ENCODE measurements around the gene TPM4. TPM values are rescaled to one million over a fixed set of nuclear protein-coding genes. Genes with fewer than 3 reads are reported as not detected.

TPM4 gene
- total RNA-seq, 1 experiment from 2014 or later, result 76.7 TPM

DNA sequence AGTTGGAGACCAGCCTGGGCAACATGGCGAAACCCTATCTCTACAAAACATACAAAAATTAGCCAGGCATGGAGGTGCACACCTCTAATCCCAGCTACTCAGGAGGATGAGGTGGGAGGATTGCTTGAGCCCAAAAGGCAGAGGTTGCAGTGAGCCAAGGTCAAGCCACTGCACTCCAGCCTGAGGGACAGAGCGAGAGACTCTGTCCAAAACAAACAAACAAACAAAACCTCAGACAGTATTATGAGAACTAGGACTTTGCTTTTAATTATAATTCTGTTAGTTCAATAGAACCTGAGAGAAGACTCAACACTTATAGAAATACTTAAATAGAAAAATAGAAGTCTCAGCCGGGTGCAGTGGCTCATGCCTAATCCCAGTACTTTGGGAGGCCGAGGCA, 31.1 kb upstream of the TPM4 start:
- no peak overlapping the region for H3K9ac ChIP-seq (ENCODE audit: low read length)
- H4K20me1 ChIP-seq (ENCODE audit: insufficient read depth, low read depth, low read length), result no peaks in the 10 kb centered on the region

DNA sequence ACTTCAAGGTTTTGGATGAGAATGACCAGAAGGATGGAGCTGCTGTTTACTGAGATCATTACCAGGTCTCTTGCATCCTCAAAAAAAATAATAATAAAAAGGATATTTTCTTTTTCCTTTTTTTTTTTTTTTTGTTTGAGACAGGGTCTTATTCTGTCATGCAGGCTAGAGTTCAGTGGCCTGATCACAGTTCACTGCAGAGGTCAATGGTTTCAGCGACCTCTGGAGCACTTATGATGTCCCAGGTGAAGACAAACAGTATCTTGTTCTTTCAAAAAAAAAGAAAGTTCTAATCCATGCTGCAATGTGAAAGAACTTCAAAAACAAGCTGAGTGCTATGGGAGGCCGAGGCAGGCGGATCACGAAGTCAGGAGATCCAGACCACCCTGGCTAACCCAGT, 30.4 kb upstream of the TPM4 start:
- H3K4me2 ChIP-seq (ENCODE audit: low read depth, low read length, poor library complexity, severe bottlenecking), result no peak overlapping the region
- no peaks in the 10 kb centered on the region for H3K9me2 ChIP-seq (replicated peaks; ENCODE audit: insufficient read depth, low read length)
- no peak overlapping the region for H3K27ac ChIP-seq (ENCODE audit: low read length)
- H3K27me3 ChIP-seq (ENCODE audit: low read length), result no peaks in the 10 kb centered on the region
- H3K79me2 ChIP-seq (ENCODE audit: low read length), result no peaks in the 10 kb centered on the region
- no peak overlapping the region for H2AFZ ChIP-seq (ENCODE audit: low read length)
- no peaks in the 10 kb centered on the region for H4K20me1 ChIP-seq (ENCODE audit: insufficient read depth, low read depth, low read length)
- H3K9me3 ChIP-seq (ENCODE audit: low read length), result no peaks in the 10 kb centered on the region
- H3K4me1 ChIP-seq (ENCODE audit: low read length), result peaks cover 4% of the 10 kb centered on the region
- DNase-seq, result no peak
- H3K9ac ChIP-seq (ENCODE audit: low read length), result no peak overlapping the region
- no peak overlapping the region for H3K4me3 ChIP-seq (ENCODE audit: low read length)
- H3K36me3 ChIP-seq (ENCODE audit: insufficient read depth, low read length), result no peaks in the 10 kb centered on the region

More for the DNA sequence above, 31.1 kb upstream of the TPM4 start:
- no peak overlapping the region for H2AFZ ChIP-seq (ENCODE audit: low read length)
- no peak for DNase-seq
- H3K27ac ChIP-seq (ENCODE audit: low read length), result no peak overlapping the region
- H3K4me2 ChIP-seq (ENCODE audit: low read depth, low read length, poor library complexity, severe bottlenecking), result no peak overlapping the region
- H3K4me1 ChIP-seq (ENCODE audit: low read length), result peaks cover 4% of the 10 kb centered on the region
- H3K36me3 ChIP-seq (ENCODE audit: insufficient read depth, low read length), result no peaks in the 10 kb centered on the region
- no peak overlapping the region for H3K4me3 ChIP-seq (ENCODE audit: low read length)
- H3K9me3 ChIP-seq (ENCODE audit: low read length), result no peaks in the 10 kb centered on the region
- no peaks in the 10 kb centered on the region for H3K27me3 ChIP-seq (ENCODE audit: low read length)
- no peaks in the 10 kb centered on the region for H3K9me2 ChIP-seq (replicated peaks; ENCODE audit: insufficient read depth, low read length)
- no peaks in the 10 kb centered on the region for H3K79me2 ChIP-seq (ENCODE audit: low read length)

DNA sequence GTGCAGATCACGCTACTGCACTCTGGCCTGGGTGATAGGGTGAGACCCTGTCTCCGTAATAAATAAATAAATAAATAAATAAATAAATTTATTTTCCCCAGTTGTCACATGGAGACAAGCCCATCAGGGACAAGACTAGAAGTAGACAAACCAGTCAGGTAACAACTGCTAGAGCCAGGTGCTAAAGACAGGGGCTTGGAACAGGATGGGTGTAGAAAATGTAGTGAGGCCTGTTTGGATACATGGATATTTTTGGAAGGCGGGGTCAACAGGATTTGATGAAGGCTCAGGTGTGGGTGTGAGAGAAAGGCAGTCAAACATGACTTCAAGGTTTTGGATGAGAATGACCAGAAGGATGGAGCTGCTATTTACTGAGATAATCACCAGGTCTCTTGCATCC, 27.7 kb upstream of the TPM4 start:
- Histone ChIP-seq H2AFZ (ENCODE audit: low read length) (no peak overlapping the region), H3K4me1 (ENCODE audit: low read length) (peaks cover 4% of the 10 kb centered on the region), H3K9me3 (ENCODE audit: low read length) (no peaks in the 10 kb centered on the region), H3K79me2 (ENCODE audit: low read length) (no peaks in the 10 kb centered on the region), H3K9ac (ENCODE audit: low read length) (no peak overlapping the region), H3K36me3 (ENCODE audit: insufficient read depth, low read length) (no peaks in the 10 kb centered on the region), H3K4me2 (ENCODE audit: low read depth, low read length, poor library complexity, severe bottlenecking) (no peak overlapping the region), H3K27me3 (ENCODE audit: low read length) (no peaks in the 10 kb centered on the region), H3K9me2 (replicated peaks; ENCODE audit: insufficient read depth, low read length) (no peaks in the 10 kb centered on the region), H4K20me1 (ENCODE audit: insufficient read depth, low read depth, low read length) (no peaks in the 10 kb centered on the region), H3K4me3 (ENCODE audit: low read length) (no peak overlapping the region), H3K27ac (ENCODE audit: low read length) (no peak overlapping the region)
- DNase-seq, result no peak

DNA sequence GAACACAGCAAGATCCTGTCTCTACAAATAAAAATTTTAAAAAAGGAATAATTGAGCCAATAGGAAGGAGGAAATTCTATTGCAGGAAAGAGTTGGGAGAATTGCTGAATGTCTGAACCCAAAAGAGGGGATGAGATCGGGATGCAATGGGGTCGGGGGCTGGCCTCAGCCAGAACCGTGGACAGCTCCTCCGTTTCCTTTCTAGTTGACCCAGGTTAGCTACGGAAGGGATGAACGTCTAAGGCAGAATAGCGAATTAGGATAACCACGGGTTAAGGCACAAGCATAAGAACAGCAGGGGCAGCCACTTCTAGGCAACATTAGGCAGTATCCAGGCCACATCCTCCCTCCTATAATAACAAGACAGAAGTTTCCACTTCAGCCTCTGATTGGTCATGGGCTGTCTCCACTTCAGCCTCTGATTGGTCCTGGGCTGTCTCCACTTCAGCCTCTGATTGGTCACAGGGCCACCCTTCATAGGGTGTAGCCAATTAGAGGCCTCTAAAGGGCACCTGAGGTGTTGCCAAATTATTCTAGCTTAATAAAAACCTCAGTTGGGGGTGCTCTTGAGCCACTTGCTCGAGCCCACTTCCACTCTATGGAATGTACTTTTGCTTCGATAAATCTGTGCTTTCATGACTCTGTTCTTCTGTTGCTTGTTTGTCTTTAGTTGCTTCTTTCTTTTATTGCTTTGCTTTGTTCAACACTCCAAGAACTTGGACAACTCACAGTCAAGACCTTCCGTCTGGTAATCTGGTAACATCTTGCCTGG, 24.9 kb upstream of the TPM4 start:
- no peaks in the 10 kb centered on the region for H3K36me3 ChIP-seq (ENCODE audit: insufficient read depth, low read length)
- no peaks in the 10 kb centered on the region; the same call in 1 of the 2 replicates for H3K27me3 ChIP-seq (ENCODE audit: low read length)

DNA sequence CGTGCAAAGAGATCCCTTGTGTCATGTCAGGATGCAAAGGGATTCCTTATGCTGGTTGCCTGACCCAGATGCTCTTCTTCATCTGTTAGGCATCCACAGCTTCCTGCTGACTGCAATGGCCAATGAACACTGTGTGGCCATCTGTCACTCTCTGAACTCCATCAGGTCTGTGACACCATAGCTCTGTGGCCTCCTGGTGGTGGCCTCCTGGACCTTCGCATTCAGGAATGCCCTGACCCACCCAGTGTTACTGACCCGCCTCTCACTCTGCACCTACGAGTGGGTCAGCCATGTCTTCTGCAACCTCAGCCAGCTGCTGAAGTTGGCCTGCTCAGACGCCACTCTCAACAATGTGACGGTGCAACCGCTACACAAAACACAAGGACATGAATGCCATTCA, 23.9 kb upstream of the TPM4 start:
- H3K27me3 ChIP-seq (ENCODE audit: low read length), result no peaks in the 10 kb centered on the region; the same call in 1 of the 2 replicates

More for the DNA sequence above, 24.9 kb upstream of the TPM4 start:
- H3K4me2 ChIP-seq (ENCODE audit: low read depth, low read length, poor library complexity, severe bottlenecking), result no peak overlapping the region
- H3K79me2 ChIP-seq (ENCODE audit: low read length), result no peaks in the 10 kb centered on the region
- H4K20me1 ChIP-seq (ENCODE audit: insufficient read depth, low read depth, low read length), result no peaks in the 10 kb centered on the region
- no peak overlapping the region for H2AFZ ChIP-seq (ENCODE audit: low read length)
- no peak overlapping the region for H3K4me3 ChIP-seq (ENCODE audit: low read length)
- H3K27ac ChIP-seq (ENCODE audit: low read length), result no peak overlapping the region
- H3K9me2 ChIP-seq (replicated peaks; ENCODE audit: insufficient read depth, low read length), result no peaks in the 10 kb centered on the region
- no peaks in the 10 kb centered on the region for H3K4me1 ChIP-seq (ENCODE audit: low read length)
- no peaks in the 10 kb centered on the region for H3K9me3 ChIP-seq (ENCODE audit: low read length)
- DNase-seq, result peak; percentile 90
- no peak overlapping the region for H3K9ac ChIP-seq (ENCODE audit: low read length)

DNA sequence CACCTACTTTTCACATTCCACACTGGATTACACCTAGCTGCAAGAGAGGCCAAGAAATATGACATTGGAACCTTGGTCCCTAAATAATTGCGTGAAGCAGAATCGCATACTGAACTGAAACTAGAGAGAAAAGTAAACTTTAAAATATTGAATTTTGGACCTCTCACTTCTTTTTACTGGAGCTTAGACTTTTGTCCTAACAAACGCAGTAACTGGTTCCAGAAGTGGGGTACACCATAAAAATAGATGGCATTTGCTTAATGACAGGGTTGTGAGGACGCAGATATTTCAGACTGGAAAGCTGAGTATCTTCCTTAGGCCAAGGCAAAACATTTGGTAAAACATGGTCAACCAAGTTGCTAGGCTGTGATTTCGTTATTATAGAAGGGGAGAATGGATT, 19.2 kb upstream of the TPM4 start:
- H3K27me3 ChIP-seq (ENCODE audit: low read length), result no peaks in the 10 kb centered on the region; the same call in 1 of the 2 replicates
- H3K9me2 ChIP-seq (replicated peaks; ENCODE audit: insufficient read depth, low read length), result no peaks in the 10 kb centered on the region
- H2AFZ ChIP-seq (ENCODE audit: low read length), result no peak overlapping the region
- H3K79me2 ChIP-seq (ENCODE audit: low read length), result no peaks in the 10 kb centered on the region
- H3K4me1 ChIP-seq (ENCODE audit: low read length), result no peaks in the 10 kb centered on the region
- no peaks in the 10 kb centered on the region for H3K36me3 ChIP-seq (ENCODE audit: insufficient read depth, low read length)
- no peaks in the 10 kb centered on the region for H4K20me1 ChIP-seq (ENCODE audit: insufficient read depth, low read depth, low read length)
- H3K27ac ChIP-seq (ENCODE audit: low read length), result no peak overlapping the region
- H3K9me3 ChIP-seq (ENCODE audit: low read length), result no peaks in the 10 kb centered on the region
- H3K4me2 ChIP-seq (ENCODE audit: low read depth, low read length, poor library complexity, severe bottlenecking), result no peak overlapping the region
- H3K4me3 ChIP-seq (ENCODE audit: low read length), result no peak overlapping the region
- no peak overlapping the region for H3K9ac ChIP-seq (ENCODE audit: low read length)
- DNase-seq, result no peak

More for the DNA sequence above, 23.9 kb upstream of the TPM4 start:
- Histone ChIP-seq H3K27ac (ENCODE audit: low read length) (no peak overlapping the region), H3K4me3 (ENCODE audit: low read length) (no peak overlapping the region), H2AFZ (ENCODE audit: low read length) (no peak overlapping the region), H3K4me2 (ENCODE audit: low read depth, low read length, poor library complexity, severe bottlenecking) (no peak overlapping the region), H3K79me2 (ENCODE audit: low read length) (no peaks in the 10 kb centered on the region), H3K4me1 (ENCODE audit: low read length) (no peaks in the 10 kb centered on the region), H4K20me1 (ENCODE audit: insufficient read depth, low read depth, low read length) (no peaks in the 10 kb centered on the region), H3K36me3 (ENCODE audit: insufficient read depth, low read length) (no peaks in the 10 kb centered on the region), H3K9me2 (replicated peaks; ENCODE audit: insufficient read depth, low read length) (no peaks in the 10 kb centered on the region), H3K9me3 (ENCODE audit: low read length) (no peaks in the 10 kb centered on the region), H3K9ac (ENCODE audit: low read length) (no peak overlapping the region)
- no peak for DNase-seq

DNA sequence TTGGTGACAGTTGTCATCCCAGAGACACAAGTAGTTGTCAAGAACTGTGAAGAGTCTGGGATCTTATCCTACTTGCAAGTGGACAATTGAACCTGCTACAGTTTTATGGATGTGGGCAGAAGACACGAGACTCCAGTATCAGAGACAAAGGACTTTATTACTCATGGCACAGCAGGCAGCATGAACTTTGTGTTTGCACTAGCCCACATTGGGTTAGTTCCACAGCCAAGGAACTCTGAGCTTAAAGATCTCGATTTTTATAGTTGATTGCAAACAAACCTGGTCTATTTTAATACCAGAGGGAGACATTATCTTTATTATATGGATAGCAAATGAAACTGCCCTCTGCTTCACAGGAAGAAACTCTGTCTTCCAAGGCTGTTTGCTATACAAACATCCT, 16.0 kb upstream of the TPM4 start:
- Histone ChIP-seq H3K9me2 (replicated peaks; ENCODE audit: insufficient read depth, low read length) (no peaks in the 10 kb centered on the region), H4K20me1 (ENCODE audit: insufficient read depth, low read depth, low read length) (no peaks in the 10 kb centered on the region), H3K4me2 (ENCODE audit: low read depth, low read length, poor library complexity, severe bottlenecking) (no peak overlapping the region), H3K36me3 (ENCODE audit: insufficient read depth, low read length) (no peaks in the 10 kb centered on the region), H3K79me2 (ENCODE audit: low read length) (no peaks in the 10 kb centered on the region), H3K9ac (ENCODE audit: low read length) (no peak overlapping the region), H3K4me3 (ENCODE audit: low read length) (no peak overlapping the region), H2AFZ (ENCODE audit: low read length) (no peak overlapping the region), H3K4me1 (ENCODE audit: low read length) (no peaks in the 10 kb centered on the region), H3K9me3 (ENCODE audit: low read length) (no peaks in the 10 kb centered on the region), H3K27me3 (ENCODE audit: low read length) (no peaks in the 10 kb centered on the region; the same call in 1 of the 2 replicates), H3K27ac (ENCODE audit: low read length) (no peak overlapping the region)
- no peak for DNase-seq

DNA sequence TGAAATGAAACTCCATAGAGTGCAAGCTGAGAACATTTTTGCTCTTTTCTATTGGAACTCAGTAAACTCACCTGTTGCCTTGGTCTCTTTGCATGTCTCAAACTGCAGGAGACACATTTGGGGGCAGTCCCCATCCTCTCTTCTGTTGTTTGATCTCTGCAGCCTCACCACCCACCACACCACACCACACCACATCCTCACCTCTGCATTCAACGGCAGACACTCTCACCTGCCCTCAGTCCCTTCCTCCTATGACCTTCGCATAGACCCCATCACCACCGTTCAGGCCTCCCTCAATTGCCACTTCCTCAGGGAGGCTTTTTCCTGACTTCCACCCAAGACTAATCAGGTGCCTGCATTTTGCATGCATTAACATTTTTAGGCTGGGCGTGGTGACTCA, 14.4 kb upstream of the TPM4 start:
- DNase-seq, result no peak
- Histone ChIP-seq H3K79me2 (ENCODE audit: low read length) (no peaks in the 10 kb centered on the region), H4K20me1 (ENCODE audit: insufficient read depth, low read depth, low read length) (no peaks in the 10 kb centered on the region), H3K27ac (ENCODE audit: low read length) (no peak overlapping the region), H3K4me2 (ENCODE audit: low read depth, low read length, poor library complexity, severe bottlenecking) (no peak overlapping the region), H3K9me2 (replicated peaks; ENCODE audit: insufficient read depth, low read length) (no peaks in the 10 kb centered on the region), H3K4me1 (ENCODE audit: low read length) (no peaks in the 10 kb centered on the region), H3K9me3 (ENCODE audit: low read length) (no peaks in the 10 kb centered on the region), H3K27me3 (ENCODE audit: low read length) (no peaks in the 10 kb centered on the region), H3K36me3 (ENCODE audit: insufficient read depth, low read length) (no peaks in the 10 kb centered on the region), H3K4me3 (ENCODE audit: low read length) (no peak overlapping the region), H3K9ac (ENCODE audit: low read length) (no peak overlapping the region), H2AFZ (ENCODE audit: low read length) (no peak overlapping the region)

All from Karpas-422 (cell line).